ENCODE results near the gene NHERF2.

NHERF2 gene

DNA sequence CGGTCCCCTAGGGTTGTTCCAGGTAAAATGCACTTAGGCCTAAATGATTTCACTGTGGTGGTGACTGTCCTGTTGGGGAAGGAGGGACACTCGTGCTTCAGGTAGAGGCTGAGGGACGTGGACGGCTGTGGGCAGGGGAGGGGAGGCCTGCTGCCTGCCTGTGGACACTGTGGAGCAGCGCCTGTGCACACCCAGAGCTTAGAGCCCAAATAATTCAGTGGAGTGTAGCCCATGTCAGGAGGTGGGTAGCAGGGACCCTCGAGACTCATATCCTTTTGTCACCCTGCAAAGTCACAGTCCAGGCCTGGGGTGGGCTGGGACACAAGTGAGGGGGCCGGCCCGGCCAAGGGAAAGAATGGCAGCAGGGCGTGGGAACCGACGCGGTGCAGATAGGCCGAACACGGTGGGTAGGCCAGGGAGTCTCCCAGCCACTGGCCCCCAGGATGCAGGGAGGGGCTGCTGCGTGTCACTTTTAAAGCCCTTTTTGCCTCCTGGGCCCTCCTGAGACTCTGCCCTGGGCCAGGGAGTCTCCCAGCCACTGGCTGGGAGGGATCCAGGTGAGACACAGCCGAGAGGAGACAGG, 733 bp upstream of the NHERF2 start:
- no peaks in the 10 kb centered on the region for H3K9me3 ChIP-seq (ENCODE audit: insufficient read depth, low read length)
- H3K36me3 ChIP-seq (ENCODE audit: low read length): no peaks in the 10 kb centered on the region
- H3F3A ChIP-seq (ENCODE audit: insufficient read depth): no peaks in the 10 kb centered on the region
- H3K4me3 ChIP-seq (ENCODE audit: insufficient read depth, low read length, poor library complexity, severe bottlenecking): no peak overlapping the region
- no peak overlapping the region for H3K4me2 ChIP-seq (ENCODE audit: low read depth, low read length, poor library complexity, severe bottlenecking)
- H2AFZ ChIP-seq (ENCODE audit: low read depth, low read length, severe bottlenecking): no peak overlapping the region
- no peaks in the 10 kb centered on the region for H3K9me2 ChIP-seq (replicated peaks; ENCODE audit: insufficient read depth, low read length)
- no peaks in the 10 kb centered on the region for H3K27me3 ChIP-seq (ENCODE audit: low read length)
- TF ChIP-seq EZH2phosphoT487 (conservative IDR thresholded peaks at IDR 0.05; ENCODE audit: low read length): no peak
- TF ChIP-seq, protein P1, sequence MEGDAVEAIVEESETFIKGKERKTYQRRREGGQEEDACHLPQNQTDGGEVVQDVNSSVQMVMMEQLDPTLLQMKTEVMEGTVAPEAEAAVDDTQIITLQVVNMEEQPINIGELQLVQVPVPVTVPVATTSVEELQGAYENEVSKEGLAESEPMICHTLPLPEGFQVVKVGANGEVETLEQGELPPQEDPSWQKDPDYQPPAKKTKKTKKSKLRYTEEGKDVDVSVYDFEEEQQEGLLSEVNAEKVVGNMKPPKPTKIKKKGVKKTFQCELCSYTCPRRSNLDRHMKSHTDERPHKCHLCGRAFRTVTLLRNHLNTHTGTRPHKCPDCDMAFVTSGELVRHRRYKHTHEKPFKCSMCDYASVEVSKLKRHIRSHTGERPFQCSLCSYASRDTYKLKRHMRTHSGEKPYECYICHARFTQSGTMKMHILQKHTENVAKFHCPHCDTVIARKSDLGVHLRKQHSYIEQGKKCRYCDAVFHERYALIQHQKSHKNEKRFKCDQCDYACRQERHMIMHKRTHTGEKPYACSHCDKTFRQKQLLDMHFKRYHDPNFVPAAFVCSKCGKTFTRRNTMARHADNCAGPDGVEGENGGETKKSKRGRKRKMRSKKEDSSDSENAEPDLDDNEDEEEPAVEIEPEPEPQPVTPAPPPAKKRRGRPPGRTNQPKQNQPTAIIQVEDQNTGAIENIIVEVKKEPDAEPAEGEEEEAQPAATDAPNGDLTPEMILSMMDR (IDR thresholded peaks at IDR 0.05; ENCODE audit: insufficient read depth, low read length, poor library complexity, severe bottlenecking): no peak
- H3K27ac ChIP-seq (ENCODE audit: low read depth, low read length): no peak overlapping the region
- no peaks in the 10 kb centered on the region for H3K79me2 ChIP-seq (ENCODE audit: insufficient read depth, low read length)
- H4K20me1 ChIP-seq (ENCODE audit: low read depth, low read length): no peaks in the 10 kb centered on the region
- H3K9ac ChIP-seq (ENCODE audit: low read length): no peak overlapping the region

DNA sequence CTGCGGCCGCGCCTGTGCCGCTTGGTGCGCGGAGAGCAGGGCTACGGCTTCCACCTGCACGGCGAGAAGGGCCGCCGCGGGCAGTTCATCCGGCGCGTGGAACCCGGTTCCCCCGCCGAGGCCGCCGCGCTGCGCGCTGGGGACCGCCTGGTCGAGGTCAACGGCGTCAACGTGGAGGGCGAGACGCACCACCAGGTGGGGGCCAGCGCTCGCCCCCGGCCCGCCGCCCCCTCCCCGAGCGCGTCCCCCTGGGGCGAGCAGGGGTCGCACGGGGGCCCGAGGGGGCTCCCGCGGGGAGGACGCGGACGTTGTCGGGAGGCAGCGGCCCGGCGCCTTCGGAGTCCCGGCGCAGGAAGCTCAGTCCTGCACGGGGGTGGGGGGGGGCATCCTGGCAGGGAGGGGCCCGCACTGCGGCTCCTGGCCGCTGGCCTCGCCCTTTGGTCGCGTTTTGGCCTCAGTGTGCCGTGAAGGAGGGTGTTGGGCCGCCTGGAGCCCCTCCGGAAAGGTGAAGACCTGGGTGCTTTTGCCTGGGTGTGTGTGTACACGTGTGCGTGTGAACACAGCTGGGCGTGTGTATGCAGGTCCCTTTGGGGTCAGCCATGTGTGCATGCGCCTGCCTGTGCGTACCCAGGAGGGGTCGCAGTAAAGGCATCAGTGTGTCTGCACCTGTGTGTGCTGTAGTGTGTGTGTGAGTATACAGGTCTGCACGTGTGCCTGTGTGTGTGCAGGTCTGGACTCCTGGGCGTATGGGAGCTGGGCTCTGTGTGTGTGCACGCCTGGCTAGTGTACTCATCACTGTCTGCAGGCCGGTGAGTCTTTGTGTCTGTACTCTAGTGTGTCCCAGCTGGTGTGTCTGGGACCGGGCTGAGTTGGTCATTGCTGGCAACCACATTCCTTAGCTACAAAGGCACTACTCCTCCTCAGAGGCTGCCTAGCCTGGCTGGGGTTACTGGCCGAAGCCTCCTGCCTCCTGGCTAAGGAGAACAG, 615 bp downstream of the NHERF2 start:
- no peaks in the 10 kb centered on the region for H3F3A ChIP-seq (ENCODE audit: insufficient read depth)
- no peaks in the 10 kb centered on the region for H4K20me1 ChIP-seq (ENCODE audit: low read depth, low read length)
- H3K27me3 ChIP-seq (ENCODE audit: low read length): no peaks in the 10 kb centered on the region
- no peak overlapping the region for H3K4me3 ChIP-seq (ENCODE audit: insufficient read depth, low read length, poor library complexity, severe bottlenecking)
- H3K79me2 ChIP-seq (ENCODE audit: insufficient read depth, low read length): no peaks in the 10 kb centered on the region
- H3K27ac ChIP-seq (ENCODE audit: low read depth, low read length): no peak overlapping the region
- no peak overlapping the region; the same call in 1 of the 2 replicates for H3K9ac ChIP-seq (ENCODE audit: low read length)
- TF ChIP-seq, protein P1 (IDR thresholded peaks at IDR 0.05; ENCODE audit: insufficient read depth, low read length, poor library complexity, severe bottlenecking): no peak
- 0 out of 2 replicates have a peak, but pooled peaks have one; percentile 59 for TF ChIP-seq EZH2phosphoT487 (conservative IDR thresholded peaks at IDR 0.05; ENCODE audit: low read length)
- H3K4me2 ChIP-seq (ENCODE audit: low read depth, low read length, poor library complexity, severe bottlenecking): peak overlapping the region; percentile 26
- no peaks in the 10 kb centered on the region for H3K36me3 ChIP-seq (ENCODE audit: low read length)
- no peaks in the 10 kb centered on the region for H3K9me2 ChIP-seq (replicated peaks; ENCODE audit: insufficient read depth, low read length)
- no peak overlapping the region for H2AFZ ChIP-seq (ENCODE audit: low read depth, low read length, severe bottlenecking)
- no peaks in the 10 kb centered on the region for H3K9me3 ChIP-seq (ENCODE audit: insufficient read depth, low read length)

DNA sequence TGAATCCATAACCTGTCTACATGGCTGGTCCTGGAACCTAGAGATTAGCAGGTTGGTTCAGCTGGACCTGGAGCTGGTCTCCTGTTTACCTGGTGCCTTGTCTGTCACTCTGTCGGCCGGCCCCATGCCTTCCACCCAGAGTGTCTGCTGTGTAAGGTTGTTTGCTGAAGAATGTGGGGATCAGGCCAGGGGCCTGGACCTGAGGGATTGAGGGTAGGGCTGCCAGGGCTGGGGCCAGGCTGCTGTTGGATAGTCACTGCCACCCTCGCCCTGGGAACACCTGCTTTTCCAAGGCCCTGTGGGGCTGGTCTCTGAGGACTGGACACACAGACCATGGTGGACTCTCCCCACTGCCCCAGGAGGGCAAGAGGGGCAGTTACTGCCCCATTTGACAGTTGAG, 1.4 kb downstream of the NHERF2 start:
- Histone ChIP-seq H2AFZ (ENCODE audit: low read depth, low read length, severe bottlenecking) (no peak overlapping the region), H3K36me3 (ENCODE audit: low read length) (no peaks in the 10 kb centered on the region), H3K4me2 (ENCODE audit: low read depth, low read length, poor library complexity, severe bottlenecking) (no peak overlapping the region), H3K4me3 (ENCODE audit: insufficient read depth, low read length, poor library complexity, severe bottlenecking) (no peak overlapping the region), H3F3A (ENCODE audit: insufficient read depth) (no peaks in the 10 kb centered on the region), H3K27me3 (ENCODE audit: low read length) (no peaks in the 10 kb centered on the region), H3K9me2 (replicated peaks; ENCODE audit: insufficient read depth, low read length) (no peaks in the 10 kb centered on the region), H3K27ac (ENCODE audit: low read depth, low read length) (no peak overlapping the region), H3K9me3 (ENCODE audit: insufficient read depth, low read length) (no peaks in the 10 kb centered on the region), H4K20me1 (ENCODE audit: low read depth, low read length) (no peaks in the 10 kb centered on the region), H3K79me2 (ENCODE audit: insufficient read depth, low read length) (no peaks in the 10 kb centered on the region), H3K9ac (ENCODE audit: low read length) (no peak overlapping the region)
- TF ChIP-seq, protein P1 (IDR thresholded peaks at IDR 0.05; ENCODE audit: insufficient read depth, low read length, poor library complexity, severe bottlenecking): no peak
- TF ChIP-seq EZH2phosphoT487 (conservative IDR thresholded peaks at IDR 0.05; ENCODE audit: low read length): no peak
